Type B pancreatic cell (in vitro differentiated cells): ENCODE measurements around the gene CPM. TPM values are rescaled to one million over a fixed set of nuclear protein-coding genes. Genes with fewer than 3 reads are reported as not detected.
"Not testable (repeated sequence)": the region's sequence is repeated elsewhere in the genome, so short reads cannot be mapped to it uniquely, and the experiment has no call there.

ENCODE experiments used
- DNase-seq: peaks from one replicate; pipeline ENCODE4 v3.0.0; 2021; ENCODE audit warnings: mixed read lengths; ENCODE audit not compliant: unreplicated experiment; ENCODE audit errors: extremely low spot score
- H3K27ac Mint-ChIP-seq: 2 replicates; pipeline ENCODE4 v1.8.0; 2021; ENCODE audit warnings: mild to moderate bottlenecking, mixed read lengths
- H3K27me3 Mint-ChIP-seq: 2 replicates; pipeline ENCODE4 v1.8.0; 2021; ENCODE audit warnings: mixed read lengths
- H3K36me3 Mint-ChIP-seq: 2 replicates; pipeline ENCODE4 v1.8.0; 2021; ENCODE audit warnings: mixed read lengths
- H3K4me1 Mint-ChIP-seq: one replicate; pipeline ENCODE4 v1.8.0; 2021; ENCODE audit warnings: mixed read lengths; ENCODE audit not compliant: unreplicated experiment
- H3K4me3 Mint-ChIP-seq: 2 replicates; pipeline ENCODE4 v1.8.0; 2021; ENCODE audit warnings: mild to moderate bottlenecking, mixed read lengths
- H3K9me3 Mint-ChIP-seq: 2 replicates; pipeline ENCODE4 v1.8.0; 2021; ENCODE audit warnings: mixed read lengths
- total RNA-seq: library from RNA; stranded (reverse); gene quantifications from 2 replicates; pipeline ENCODE4 v1.2.1, GENCODE V29; 2021; ENCODE audit warnings: low replicate concordance
- TF ChIP-seq, protein P1 (sequence below): fragments of 200-600 bp; sonication (generic); conservative IDR thresholded peaks from 2 replicates; pipeline ENCODE4 v1.5.0; 2021; ENCODE audit warnings: antibody characterized with exemption, mild to moderate bottlenecking

The CPM gene
- total RNA-seq, 1 donor from 2014 or later = 58.1 TPM

DNA sequence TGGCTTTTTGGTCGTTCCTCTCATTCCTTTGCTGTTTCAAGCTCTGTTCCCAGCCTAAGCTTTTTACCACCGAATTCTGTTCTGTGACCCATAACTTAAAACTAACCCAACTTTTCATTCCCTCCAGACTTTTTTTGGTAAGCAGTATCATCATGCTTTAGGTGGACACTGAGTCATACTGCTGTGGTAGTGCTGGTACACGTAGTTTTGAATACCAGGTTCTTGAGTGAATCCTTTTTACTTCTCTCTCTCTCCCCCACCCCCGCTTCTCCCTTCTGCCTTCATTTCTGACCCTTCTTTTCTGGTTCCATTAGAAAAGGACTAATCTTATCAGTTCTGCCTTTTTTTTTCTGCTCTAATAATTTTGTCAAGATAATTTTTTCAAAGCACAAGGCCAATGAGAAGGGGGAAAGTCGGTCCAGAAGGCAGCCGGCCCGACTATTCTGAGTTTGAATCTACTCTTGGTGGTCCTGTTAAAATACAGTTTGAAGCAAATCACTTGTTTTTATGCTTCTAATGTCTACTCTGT is 127.3 kb downstream of the CPM start:
- no peak for DNase-seq
- Mint-ChIP-seq H3K36me3 (peaks cover 9% of the 10 kb centered on the region), H3K4me1 (peaks cover 7% of the 10 kb centered on the region), H3K9me3 (no peaks in the 10 kb centered on the region), H3K27ac (peak overlapping the region; percentile 0), H3K4me3 (no peak overlapping the region), H3K27me3 (no peaks in the 10 kb centered on the region)
- TF ChIP-seq, protein P1, sequence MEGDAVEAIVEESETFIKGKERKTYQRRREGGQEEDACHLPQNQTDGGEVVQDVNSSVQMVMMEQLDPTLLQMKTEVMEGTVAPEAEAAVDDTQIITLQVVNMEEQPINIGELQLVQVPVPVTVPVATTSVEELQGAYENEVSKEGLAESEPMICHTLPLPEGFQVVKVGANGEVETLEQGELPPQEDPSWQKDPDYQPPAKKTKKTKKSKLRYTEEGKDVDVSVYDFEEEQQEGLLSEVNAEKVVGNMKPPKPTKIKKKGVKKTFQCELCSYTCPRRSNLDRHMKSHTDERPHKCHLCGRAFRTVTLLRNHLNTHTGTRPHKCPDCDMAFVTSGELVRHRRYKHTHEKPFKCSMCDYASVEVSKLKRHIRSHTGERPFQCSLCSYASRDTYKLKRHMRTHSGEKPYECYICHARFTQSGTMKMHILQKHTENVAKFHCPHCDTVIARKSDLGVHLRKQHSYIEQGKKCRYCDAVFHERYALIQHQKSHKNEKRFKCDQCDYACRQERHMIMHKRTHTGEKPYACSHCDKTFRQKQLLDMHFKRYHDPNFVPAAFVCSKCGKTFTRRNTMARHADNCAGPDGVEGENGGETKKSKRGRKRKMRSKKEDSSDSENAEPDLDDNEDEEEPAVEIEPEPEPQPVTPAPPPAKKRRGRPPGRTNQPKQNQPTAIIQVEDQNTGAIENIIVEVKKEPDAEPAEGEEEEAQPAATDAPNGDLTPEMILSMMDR = no peak

DNA sequence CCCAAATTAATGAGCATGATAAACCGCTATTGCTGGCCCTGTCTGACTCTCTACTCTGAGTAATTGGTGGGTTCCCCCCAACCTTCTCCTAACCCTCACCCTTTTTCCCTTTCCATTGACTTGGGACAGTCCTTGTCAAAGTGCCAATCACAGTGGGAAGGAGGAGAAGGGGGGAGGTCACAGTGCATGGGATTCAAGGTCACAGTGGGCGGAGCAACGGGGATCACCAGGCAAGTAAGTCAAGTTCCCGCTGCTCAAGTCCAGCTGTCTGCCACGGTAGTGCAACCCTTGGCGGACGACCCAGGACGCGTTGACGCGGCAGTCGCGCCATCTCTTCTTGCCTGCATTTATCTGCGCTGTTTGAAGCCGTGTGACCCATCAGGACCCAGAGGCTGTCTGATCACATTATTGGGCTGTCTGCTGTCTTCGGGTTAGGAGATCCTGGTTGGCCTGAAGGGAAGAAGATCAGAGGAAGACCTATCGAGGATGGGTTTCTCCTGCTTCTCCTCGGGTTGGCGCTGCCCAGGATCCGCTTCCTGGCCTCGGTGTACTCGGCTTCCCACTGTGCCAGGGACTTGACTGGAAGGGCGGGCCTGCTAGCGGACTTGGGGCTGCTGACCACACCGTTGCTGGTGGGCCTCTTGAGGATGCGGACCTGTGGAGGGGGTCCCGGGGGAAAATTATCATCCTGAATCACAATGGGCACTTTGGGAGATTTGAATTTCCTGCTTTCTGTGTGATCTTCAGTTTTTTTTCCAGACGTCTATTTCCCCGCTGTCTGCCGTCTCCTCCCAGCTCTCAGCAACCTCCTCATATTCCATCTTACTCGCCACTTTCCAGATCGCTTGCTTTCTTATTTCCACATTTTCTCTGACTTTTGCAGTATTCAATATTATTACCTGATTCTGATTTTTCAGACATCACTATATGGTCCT is 128.0 kb downstream of the CPM start:
- H3K9me3 Mint-ChIP-seq = peaks cover 2% of the 10 kb centered on the region
- no peaks in the 10 kb centered on the region for H3K27me3 Mint-ChIP-seq
- DNase-seq = no peak
- H3K4me1 Mint-ChIP-seq = peaks cover 9% of the 10 kb centered on the region
- peak overlapping the region; percentile 46 for H3K4me3 Mint-ChIP-seq
- H3K27ac Mint-ChIP-seq = peak overlapping the region; percentile 70
- peaks cover 9% of the 10 kb centered on the region for H3K36me3 Mint-ChIP-seq
- TF ChIP-seq, protein P1 = no peak

DNA sequence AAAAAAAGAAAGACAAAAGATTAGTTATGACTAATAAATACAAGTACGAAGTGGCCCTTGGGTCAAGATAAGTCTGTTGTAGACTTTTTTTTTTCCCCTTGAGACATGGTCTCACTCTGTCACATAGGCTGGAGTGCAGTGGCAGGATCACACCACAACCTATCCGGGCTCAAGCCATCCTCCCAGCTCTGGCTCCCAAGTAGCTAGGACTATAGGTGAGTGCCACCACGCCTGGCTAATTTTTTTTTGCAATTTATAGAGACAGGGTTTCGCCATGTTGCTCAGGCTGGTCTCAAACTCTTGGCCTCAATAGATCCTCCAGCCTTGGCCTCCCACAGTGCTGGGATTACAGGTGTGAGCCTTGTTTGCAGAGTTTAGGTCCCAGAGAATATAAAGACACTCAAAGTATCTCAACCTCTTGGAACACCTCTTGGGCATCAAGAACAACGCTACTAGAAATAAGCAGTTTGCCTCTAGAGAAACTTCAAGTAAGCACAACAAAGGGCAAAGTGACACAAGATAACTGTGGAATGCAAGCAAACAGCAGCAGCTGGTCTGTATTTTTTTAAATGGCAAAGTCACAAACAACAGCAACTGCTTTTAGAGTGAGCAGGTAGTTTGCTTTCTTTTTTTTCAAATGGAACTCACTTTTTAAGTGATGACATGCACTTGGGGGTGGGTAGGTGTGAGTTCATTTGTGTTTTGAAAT is 128.9 kb downstream of the CPM start:
- DNase-seq = no peak
- H3K4me3 Mint-ChIP-seq = peak overlapping the region; percentile 46
- H3K27me3 Mint-ChIP-seq = no peaks in the 10 kb centered on the region
- H3K9me3 Mint-ChIP-seq = peaks cover 5% of the 10 kb centered on the region
- peaks cover 5% of the 10 kb centered on the region for H3K36me3 Mint-ChIP-seq
- peaks cover 9% of the 10 kb centered on the region for H3K4me1 Mint-ChIP-seq
- H3K27ac Mint-ChIP-seq = peak overlapping the region; percentile 70
- TF ChIP-seq, protein P1 = no peak

DNA sequence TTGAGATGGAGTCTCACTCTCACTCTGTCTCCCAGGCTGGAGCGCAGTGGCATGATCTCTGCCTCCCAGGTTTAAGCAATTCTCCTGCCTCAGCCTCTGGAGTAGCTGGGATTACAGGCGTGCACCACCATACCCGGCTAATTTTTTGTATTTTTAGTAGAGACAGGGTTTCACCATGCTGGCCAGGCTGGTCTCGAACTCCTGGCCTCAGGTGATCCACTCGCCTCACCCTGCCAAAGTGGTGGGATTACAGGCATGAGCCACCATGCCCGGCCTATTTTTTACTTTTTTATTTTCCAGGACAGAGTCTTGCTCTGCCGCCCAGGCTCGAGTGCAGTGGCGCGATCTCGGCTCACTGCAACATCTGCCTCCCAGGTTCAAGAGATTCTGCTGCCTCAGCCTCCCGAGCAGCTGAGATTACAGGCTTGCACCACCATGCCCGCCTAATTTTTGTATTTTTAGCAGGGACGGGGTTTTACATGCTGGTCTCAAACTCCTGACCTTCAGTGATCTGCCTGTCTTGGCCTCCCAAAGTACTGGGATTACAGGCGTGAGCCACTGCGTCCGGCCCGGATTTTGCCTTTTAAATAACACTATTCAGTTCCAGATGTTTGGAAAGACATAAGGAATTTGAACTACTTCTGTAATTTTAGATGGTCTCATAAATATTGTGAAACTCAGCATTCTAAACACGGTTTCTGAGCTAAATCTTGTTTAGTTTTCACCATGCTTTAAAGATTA is 129.9 kb downstream of the CPM start:
- DNase-seq, H3K9me3 Mint-ChIP-seq, H3K4me3 Mint-ChIP-seq, H3K27ac Mint-ChIP-seq, H3K4me1 Mint-ChIP-seq, H3K36me3 Mint-ChIP-seq, H3K27me3 Mint-ChIP-seq: not testable (repeated sequence)

DNA sequence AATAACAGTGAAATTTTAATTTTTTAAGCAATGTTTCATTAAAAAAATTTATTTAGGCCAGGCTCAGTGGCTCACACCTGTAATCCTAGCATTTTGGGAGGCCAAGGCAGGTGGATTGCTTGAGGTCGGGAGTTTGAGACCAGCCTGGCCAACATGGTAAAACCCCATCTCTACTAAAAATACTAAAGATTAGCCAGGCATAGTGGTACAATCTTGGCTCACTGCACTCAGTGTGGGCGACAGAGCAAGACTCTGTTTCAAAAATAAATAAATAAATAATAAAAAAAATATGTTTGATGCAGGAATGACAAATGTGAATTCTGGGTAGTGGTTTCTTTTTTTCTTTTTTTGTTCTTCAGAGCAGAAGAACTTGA is 130.6 kb downstream of the CPM start:
- not testable (repeated sequence) for H3K4me1 Mint-ChIP-seq, H3K27me3 Mint-ChIP-seq, H3K36me3 Mint-ChIP-seq, DNase-seq, H3K4me3 Mint-ChIP-seq, H3K9me3 Mint-ChIP-seq
- H3K27ac Mint-ChIP-seq = peak overlapping the region; percentile 68

Other genes starting within 250 kb of the CPM start
- gene NUP107, start 246.2 kb downstream of the CPM start, total RNA-seq = 48.7 and 80.2 TPM in 2 replicates
- gene SLC35E3, start 187.0 kb downstream of the CPM start, total RNA-seq = 10.1 and 10.7 TPM in 2 replicates
- gene MDM2, start 125.0 kb downstream of the CPM start, total RNA-seq = 162 and 299 TPM in 2 replicates